NCI-H1694 treated with DMSO at 0.1 percent for 48 hours (cell line): Measurements from ENCODE around the gene KRTAP3-1.

Experiments used
- DNase-seq: peaks from one replicate; lab custom pipeline; 2025; lab: John Stamatoyannopoulos, UW

Gene KRTAP3-1

GRCh38 chr17:40978575-40979151 lies 30.3 kb downstream of the KRTAP3-1 start:
- no peak for DNase-seq

DNA sequence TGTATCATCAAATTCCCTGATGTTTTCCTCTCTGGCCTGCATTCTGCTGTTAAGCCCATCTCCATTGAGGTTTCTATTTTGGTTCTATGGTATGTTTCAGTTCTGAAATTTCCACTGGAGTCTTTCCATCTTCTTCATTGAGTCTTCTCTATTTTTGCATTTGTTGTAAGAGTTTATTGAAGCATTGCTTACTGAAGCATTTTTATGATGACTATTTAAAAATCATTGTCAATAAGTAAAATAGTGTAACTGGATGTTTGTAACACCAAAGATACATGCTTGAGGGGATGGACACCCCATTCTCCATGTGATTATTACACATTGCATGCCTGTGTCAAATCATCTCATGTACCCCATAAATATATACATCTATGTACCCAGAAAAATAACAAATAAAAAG lies 33.4 kb downstream of the KRTAP3-1 start:
- DNase-seq, result no peak

DNA sequence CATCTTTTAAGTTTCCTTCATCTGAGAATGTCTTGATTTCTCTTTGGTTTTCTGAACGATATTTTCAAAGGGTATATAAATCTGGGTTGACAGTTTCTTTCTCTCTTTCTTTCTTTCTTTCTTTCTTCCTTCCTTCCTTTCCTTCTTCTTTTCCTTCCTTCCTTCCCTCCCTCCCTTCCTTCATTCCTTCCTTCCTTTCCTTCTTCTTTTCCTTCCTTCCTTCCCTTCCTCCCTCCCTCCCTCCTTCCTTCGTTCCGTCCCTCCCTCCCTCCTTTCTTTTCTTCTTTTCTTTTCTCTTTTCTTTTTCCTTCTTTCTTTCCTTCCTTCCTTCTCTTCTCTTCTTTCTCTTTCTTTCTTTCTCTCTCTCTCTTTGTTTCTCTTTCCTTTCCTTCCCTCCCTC lies 34.6 kb downstream of the KRTAP3-1 start:
- DNase-seq, result no peak

- no peak for DNase-seq
Measured at GRCh38 chr17:40967582-40967981, 41.3 kb downstream of the KRTAP3-1 start.

- no peak for DNase-seq
Measured at GRCh38 chr17:40966848-40967247, 42.1 kb downstream of the KRTAP3-1 start, which contains the start of gene KRT39. Gene KRT39, minus strand, starts transcription at chr17:40966948. Its CDS starts 92 bp downstream, at chr17:40966856.

DNA sequence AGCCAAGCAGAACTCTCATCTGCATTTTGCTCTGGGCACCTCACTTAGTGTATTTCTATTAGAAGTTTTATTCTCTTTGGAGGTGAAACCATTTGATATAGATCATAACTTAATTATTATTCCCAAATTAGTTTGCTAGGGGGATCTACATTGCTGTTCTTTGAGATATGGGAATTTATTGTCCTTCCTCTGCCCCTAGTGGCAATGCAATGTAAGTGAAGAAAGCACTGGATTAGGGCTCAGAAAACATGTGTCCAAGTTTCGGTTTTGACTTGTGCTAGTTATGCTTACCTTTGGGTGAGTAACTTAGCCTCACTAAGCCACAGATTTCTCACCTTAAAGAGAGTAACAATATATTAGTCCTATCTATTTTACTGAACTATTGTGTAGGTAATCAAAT lies 45.1 kb downstream of the KRTAP3-1 start:
- no peak for DNase-seq

DNA sequence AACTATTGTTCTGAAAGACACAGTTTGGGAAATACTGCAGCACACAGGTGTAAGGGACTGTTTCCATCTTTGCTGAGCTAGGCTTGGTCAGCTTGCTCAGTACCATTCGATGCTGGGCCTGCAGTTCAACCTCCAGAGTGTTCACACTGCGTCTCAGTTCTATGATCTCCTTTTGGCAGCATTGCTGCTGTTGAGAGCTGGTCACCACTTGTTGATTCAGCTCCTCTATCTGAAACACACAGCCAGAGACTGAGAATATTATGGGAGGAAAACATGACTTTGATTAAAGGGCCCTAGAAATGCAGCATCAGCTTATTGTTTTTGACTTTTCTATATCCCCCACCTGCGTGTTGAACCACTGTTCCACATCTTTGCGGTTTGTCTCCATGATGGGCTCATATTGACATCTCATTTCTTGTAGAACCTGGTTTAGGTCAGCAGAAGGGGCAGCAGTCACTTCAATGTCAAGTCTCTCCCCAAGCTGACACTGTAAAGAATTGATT lies 46.8 kb downstream of the KRTAP3-1 start:
- no peak for DNase-seq

DNA sequence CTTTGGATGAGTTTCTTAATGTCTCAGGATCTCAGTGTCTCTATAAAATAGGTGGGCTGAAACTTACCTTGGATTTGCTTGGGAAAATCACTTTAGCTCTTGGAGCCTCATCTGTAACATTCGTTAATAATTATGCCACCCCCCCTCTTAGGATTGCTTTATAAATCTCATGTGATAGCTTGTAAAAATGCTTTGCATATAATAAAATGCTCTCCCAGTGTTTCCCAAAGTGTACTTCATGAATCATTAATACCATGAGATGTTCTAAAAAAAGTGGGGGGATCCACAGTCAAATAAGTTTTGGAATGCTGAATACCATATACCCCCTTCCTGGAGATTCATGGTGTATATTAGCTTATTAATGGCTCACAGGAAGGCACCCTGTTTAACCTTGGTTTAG lies 47.3 kb downstream of the KRTAP3-1 start:
- DNase-seq, result no peak

GRCh38 chr17:40960144-40960543 lies 48.8 kb downstream of the KRTAP3-1 start:
- no peak for DNase-seq
